NCI-H82 treated with DMSO at 0.1 percent for 48 hours (cell line): ENCODE measurements around the gene RPL38.
A peak's percentile ranks its signal among the peaks of the same experiment; 100 is the strongest.
"Not testable (repeated sequence)": the region's sequence is repeated elsewhere in the genome, so short reads cannot be mapped to it uniquely, and the experiment has no call there.

Experiments used
- DNase-seq: peaks from one replicate; lab custom pipeline; 2025; ENCODE audit not compliant: unreplicated experiment; lab: John Stamatoyannopoulos, UW

The RPL38 gene

DNA sequence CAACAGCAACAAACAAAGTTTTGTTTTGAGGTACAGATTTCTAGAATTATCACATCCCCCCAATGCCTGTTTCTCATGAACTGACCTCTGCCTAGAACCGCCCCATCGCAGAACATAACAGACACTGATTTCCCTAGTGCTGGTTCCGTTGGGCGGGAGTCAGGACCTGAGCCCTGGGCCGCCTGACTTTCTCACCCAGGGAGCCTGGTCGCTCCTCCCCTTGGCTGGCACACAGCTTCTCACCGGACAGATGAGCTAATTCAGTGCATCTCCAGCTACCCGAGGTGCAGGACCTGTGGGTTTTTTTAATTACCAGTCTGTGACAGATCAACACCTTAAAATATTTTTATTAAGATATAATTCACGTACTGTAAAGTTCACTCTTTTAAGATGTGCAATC lies 20.1 kb upstream of the RPL38 start:
- DNase-seq: no peak

DNA sequence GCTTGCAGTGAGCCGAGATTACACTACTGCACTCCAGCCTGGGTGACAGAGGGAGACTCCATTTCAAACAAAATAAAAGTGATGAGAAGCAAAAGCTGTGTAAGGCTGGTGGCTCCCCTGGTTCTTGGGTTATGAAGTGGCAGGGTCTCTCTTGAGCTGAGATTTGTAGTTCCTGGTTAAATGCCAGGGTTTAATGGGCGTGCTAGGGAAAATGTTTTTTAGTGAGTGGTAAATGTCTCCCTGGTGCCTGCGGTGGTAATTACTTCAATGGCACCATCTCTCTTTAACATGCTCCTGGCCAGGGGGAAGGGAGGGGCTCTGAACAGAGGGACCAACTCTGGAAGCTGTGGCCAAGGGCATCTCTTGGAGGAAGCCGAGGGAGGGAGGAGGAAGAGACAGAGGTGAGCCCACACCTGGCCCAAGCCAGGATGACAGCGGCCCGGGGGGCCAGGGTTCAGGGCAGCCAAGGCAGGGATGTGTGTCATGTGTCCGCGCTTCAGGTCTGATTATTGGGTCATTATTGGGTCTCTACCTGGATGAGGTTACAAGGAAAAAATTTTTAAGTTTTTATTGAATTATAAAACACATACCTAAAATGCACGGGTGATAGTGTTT lies 17.8 kb upstream of the RPL38 start:
- DNase-seq: no peak

DNA sequence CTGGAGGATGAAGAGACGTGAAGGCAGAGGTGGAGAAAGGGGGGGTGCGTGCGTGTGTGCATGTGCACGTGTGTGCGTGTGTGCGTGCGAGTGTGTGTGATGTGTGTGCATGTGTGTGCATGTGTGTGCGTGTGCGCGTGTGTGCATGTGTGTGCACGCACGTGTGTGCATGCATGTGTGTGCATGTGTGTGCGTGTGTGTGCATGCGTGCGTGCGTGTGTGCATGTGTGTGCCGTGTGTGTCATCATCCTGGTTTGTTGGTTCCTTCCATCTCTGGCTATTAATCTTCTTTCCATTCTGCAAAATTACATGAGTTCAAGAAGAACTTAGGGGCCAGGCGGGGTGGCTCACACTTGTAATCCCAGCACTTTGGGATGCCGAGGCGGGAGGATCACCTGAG lies 17.0 kb upstream of the RPL38 start:
- no peak for DNase-seq

DNA sequence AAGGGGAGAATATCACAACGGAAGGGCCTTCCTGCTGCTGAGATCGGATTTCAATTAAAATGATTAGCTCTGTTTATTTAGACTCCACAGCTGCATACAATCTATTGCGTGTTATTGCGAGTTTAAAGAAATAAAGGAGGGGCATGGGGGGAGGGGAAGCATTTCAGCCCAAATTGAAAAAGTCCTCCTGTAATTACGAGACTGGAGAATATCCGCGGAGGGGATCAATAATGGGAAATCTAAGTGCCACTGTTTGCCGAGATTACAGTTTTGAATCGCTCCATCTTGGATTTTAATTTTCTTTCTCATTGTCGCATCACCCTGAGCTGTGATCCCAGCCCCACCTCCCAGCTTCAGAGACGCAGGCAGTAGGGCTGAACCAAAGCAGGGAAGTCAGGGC lies 15.7 kb upstream of the RPL38 start:
- peak; percentile 45 for DNase-seq

DNA sequence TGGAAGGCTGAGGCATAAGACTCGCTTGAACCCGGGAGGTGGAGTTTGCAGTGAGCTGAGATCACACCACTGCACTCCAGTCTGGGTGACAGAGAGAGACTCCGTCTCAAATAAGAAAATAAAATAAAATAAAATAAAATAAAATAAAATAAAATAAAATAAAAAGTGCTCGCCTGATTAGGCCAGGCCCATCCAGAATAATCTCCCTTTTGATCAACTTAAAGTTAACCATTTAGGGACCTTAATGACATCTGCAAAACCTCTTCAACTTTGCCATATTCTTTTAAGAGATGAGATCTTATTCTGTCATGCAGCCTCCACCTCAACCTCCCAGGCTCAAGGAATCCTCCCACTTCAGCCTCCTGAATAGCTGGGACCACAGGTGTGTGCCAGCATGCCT lies 14.8 kb upstream of the RPL38 start:
- DNase-seq: not testable (repeated sequence)

DNA sequence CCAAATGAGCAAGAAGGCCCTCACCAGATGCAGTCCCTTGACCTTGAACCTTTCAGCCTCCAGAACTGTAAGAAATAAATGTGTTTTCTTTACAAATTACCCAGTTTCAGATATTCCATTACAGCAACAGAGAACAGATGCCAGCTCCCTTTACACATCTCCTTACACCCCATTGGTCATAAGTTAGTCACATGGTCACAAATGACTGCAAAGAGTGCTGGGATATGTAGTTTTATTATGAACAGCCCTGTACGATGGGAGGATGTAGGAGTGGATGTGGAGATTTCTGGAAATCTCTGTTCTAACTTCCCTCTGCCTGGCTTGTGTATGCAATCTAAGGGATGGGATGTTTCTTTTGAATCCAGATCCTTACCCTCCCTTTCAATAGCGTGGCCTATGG lies 13.3 kb upstream of the RPL38 start:
- peak; percentile 85 for DNase-seq

DNA sequence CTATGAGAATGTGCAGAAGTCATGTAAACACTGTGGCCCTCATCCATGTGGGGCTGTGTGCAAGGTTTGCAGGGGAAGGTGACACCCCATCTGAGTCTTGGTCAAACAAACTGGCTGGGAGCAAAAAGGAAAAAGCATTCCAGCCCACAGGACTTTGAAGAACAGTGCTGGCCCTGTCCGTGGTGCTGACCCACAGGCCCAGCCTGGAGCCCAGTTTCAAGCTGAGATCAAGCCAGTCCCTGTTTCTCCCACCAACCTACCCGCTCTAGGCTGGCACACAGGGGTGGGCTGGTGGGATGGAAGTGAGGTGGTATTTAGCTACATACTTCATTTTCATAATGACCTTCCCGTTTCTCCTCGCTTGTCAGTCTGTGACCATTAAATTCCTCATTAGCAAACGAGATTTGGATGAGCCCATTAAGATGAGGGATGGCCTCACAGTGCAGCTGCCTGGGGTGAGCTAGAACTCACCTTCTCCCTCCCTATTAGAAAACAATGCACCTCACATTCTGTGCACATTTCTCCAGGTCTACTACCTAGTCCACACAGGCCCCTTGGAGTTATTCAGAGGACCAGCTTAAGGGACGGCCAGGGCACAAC lies 12.6 kb upstream of the RPL38 start:
- DNase-seq: peak; percentile 59

DNA sequence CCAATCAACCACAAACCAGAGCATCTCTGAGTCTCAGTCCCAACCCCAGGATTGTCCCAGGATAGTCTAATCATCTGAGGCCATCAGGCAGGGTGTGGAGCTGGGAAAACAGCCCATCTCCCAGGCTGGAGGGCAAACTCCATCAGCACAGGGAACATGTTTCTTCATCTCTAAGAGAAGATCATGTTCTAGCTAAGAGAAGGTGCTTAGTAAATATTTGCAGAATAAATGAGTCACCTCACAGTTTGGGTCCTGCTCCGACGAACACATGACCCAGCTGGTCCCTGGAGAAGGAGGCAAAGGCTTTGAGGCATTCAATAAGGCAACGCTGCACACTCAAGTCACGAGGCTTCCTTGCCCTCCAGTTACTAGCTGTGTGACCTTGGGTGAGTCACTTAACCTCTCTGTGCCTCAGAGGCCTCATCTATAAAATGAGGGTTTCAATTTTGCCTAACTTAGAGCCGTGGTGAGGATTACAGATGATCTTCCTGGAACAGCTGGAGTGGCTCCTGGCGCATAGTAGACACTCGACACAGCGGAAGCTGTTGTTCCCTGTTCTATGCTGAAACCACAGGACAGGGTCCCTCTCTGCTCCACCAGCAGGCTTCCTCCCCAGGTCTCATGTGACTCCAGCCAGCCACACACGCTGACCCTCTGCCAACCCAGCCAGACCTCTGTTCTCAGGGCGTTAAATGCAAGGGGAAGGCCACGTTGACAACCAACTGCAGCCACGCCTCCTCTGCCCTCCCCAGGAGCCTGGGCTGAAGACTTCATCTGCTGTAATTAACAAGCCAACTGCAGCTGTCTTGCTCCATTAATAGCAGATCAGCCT lies 10.3 kb upstream of the RPL38 start:
- peak; percentile 97 for DNase-seq

DNA sequence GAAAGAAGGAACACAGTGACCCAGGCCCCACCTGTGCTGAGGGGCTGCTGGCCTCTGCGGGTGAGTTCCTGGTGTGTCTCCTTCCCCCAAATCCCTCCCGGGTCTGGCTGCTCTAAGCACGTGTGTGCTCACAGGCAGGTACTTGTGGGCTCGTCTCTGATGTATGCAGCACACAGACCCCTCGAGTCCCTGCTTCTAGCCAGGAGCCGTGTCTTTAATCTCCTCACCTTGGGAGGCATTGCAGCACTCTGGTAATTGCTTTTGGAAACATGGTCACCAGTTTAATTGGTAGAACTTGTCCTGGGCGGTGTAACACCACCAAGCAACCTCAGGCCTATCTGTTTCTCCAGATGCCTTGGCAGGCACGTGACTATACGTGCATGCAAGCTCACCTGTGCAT lies 8.8 kb upstream of the RPL38 start:
- DNase-seq: no peak

DNA sequence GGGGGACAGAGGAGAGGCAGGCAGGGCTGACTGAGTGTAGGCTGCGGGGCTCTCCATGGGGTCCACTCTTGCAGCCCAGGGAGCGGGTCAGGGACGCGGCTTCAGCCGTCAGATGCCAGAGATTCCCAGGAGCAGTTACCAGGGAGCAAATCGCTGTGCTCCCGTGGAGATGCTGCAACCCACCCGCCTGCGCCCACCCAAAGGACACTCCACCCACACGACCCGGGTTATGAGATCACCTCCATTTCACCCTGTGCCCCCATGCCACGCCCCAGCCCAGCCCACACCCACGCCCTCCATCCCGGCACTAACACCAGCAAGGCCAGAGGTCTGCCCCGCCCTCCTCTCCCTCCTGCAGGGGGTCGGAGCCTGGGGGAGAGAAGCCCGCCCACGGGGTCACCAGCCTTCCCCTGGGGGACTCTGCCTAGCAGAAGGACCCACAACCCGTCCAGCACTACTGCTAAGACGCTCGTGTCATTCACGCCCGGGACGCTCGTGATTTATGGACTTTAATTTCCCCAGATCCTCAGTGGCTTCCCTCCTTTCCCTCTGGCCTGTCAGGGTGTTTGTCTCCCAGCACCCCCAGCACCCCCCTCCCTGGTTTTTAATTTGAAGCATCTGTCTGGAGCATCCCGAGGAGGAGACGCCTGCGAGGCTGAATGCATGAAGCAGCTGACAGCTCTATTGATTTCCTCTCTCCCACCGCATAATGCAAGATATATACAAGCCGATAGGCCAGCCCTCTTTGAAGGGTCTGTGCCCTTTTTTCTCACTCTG lies 6.7 kb upstream of the RPL38 start:
- DNase-seq: no peak

DNA sequence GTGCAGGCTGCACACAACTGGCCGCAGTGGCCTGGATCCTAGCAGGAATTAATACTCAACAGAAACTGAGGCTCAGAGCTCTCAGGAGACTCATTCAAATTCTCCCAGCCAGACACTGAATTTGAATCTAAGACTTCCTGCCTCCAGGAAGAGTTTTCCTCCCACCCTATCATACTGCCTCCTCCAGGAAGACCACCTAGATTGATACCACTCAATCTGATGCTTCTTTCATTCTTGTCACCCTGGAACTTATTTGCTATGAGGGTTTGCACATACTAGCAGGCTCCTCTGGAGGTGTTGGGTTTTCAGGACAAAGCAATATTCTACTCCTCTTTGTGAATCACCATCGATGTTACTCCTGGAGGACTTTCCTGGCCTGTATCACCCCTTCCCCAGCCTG lies 5.7 kb upstream of the RPL38 start:
- DNase-seq: no peak

DNA sequence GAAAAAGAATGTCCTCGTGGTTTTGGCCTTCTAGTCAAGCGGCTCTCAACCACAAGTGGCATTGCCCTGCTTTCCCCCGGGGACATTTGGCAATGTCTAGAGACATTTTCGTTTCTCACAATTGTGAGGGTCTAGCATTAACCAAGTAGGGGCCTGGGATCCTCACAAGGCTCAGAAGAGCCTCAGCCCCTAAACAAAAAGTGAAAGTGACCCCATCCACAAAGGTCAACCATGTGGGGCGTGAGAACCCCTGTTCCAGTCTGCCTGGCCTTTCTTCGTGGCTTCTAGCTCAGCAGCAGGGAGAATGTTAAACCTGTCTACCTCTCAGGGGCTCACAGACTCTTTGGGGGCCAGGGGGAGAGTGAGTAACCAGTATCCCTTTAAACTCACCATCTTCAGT lies 4.8 kb upstream of the RPL38 start:
- no peak for DNase-seq

DNA sequence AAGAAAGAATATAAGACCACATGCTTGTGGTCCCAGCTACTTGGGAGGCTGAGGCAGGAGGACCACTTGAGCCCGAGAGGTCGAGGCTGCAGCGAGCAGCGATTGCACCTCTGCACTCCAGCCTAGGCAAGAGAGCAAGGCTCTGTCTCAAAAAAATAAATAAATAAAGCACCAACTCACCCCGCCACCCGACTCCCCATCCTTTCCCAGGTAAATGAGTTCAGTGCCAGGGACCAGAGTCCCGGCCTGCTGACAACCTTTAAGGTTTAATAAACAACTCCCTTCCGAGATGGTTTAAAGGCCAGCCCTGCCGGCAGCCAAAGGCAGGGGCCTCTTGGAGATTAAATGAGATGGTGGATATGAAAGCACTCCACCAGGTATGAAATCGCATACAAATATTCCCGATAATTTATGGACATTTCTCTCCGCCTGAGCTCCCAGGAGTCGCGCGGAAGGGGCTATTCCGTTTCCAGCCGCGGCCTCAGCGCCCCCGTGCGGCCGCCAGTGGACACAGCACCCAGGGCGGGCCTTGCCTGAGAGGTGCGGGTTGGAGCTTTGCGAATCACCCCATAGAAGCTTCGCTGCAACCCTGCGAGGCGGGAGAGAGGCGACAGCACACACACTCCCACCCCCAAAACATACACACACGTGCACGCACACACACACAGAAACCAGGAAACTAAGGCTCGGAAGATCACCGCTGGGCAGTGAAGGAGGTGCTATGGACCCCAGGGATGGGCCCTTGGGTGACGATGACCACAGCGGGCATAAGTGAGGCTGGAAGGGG lies 4.0 kb upstream of the RPL38 start:
- peak; percentile 55 for DNase-seq

DNA sequence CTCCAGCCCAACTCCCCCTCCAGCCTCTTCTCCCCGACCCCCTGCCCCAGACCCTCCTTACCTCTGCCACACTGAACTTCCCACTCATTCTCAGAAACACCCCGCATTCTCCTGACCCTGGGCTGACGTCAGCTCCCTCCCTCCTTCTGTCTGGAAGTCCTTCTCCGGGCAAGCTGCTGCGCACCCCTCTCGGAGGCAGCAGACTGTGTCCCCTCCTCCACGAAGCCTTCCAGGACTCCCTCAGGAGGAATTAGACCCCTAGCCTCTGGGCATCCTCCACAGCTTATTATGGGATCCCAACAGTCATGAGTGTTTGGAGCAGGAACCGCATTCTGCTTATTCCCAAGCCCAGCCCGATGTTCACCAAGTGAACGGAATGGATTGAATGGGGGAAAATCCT lies 3.4 kb upstream of the RPL38 start:
- no peak for DNase-seq

DNA sequence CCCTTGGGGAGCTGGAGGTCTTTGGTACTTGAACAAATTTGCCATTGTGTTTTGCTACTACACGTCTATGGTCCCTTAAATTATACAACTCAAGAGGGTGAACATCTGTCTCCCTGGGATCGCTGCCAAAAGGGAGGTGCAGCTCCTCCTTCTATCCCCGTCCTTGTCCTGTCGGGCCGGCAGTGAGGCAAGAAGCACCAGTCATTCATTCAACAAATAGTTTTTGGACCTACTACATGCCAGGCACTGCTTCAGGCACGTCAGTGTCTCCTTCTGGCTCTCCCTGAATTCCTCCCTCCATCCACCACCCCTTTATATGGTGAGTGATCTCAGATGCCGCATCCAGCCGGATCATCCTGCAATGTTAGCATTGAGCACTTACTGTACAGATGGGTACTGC lies 2.2 kb upstream of the RPL38 start:
- DNase-seq: peak; percentile 80

DNA sequence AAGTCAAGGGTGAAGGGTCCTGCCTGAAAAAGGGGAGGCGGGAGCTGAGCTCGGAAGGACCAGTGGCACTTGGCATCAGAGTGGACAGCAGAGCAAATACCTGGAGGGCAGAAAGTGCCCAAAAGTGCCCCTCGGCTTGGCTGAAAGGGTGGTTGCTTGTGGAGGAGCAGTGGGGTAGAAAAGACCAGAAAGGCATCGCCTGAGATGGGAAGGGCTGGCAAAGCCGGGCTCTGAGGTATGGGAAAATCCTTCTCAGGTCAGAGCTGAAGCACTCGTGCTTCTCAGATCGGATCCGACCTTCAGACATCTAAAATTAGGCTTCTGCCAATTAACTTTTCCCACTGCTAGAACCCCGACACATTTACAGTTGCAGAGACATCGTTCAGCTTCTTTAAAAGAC lies 1.5 kb upstream of the RPL38 start:
- no peak for DNase-seq

DNA sequence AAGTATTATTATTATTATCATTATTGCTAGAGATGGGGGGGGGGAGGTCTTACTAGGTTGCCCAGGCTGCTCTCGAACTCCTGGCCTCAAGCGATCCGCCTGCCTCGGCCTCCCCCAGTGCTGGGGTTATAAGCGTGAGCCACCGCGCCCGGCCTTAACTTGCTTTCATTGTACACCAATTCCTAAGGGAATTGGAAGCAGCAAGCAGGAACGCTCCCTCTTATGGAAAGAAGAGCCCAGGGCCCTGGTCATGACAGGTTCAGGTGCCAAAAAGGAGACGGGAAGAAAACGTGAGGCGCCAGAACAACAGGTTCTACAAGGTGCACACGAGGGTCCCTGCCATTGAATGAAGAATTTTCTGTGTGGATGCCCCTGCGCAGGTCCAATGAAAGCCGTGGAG lies 540 bp upstream of the RPL38 start:
- DNase-seq: no peak

DNA sequence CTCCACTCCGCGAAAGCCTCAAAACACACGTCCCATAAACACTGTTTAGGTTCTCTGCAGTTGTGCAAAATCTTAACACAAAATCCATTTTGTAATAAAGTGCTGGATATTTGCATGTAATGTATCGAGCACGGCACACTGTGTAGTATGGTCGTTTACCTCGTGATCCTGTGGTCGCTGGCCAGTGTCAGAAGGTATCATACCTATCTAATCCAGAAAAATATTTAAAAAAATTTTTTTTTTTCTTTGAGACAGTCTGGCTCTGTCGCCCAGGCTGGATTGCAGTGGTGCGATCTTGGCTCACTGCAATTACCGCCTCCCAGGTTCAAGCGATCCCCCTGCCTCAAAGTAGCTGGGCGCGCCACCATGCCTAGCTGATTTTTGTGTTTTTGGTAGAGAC lies 996 bp downstream of the RPL38 start:
- no peak for DNase-seq

DNA sequence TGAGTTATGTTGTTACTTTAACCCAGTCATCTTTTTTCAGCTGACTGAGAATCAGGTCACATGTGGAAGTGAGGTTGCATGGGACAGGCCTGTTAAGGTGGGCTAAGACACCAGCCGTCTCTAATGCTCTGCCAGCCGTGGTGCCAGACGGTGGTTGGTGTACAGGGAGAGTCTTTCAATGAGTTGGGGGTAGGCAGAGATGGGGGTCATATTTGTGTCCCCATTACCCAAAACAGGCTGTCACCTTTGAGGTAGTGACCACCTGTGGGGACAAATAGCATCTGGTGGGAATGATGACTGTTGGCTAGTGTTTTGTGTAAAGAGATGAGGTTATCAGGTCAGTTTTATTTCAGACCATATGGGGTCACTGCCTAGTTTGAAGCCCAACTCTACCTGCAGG lies 1.8 kb downstream of the RPL38 start:
- no peak for DNase-seq

DNA sequence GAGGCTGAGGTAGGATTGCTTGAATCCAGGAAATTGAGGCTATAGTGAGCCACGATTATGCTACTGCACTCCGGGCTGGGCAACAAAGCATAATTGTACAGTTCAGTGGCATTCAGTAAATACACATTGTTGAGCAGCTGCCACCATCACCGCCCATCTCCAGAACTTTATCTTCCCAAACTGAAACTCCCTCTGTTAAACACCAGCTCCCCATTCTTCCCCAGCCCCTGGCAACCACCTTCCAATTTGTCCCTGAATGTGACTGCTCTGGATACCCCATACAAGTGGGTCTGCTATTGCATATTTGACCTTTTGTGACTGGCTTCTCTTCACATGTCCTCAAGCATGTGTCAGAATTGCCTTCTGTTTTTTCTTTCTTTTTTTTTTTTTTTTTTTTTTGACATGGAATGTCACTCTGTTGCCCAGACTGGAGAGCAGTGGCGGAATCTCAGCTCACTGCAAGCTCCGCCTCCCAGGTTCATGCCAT lies 2.9 kb downstream of the RPL38 start:
- no peak for DNase-seq
